ENCODE results near the gene BCL7C. TPM values are rescaled to one million over a fixed set of nuclear protein-coding genes. Genes with fewer than 3 reads are reported as not detected.
A peak's percentile ranks its signal among the peaks of the same experiment; 100 is the strongest.

The BCL7C gene
- total RNA-seq, 2 experiments from 2014 or later: 25.6 to 26.8 TPM

DNA sequence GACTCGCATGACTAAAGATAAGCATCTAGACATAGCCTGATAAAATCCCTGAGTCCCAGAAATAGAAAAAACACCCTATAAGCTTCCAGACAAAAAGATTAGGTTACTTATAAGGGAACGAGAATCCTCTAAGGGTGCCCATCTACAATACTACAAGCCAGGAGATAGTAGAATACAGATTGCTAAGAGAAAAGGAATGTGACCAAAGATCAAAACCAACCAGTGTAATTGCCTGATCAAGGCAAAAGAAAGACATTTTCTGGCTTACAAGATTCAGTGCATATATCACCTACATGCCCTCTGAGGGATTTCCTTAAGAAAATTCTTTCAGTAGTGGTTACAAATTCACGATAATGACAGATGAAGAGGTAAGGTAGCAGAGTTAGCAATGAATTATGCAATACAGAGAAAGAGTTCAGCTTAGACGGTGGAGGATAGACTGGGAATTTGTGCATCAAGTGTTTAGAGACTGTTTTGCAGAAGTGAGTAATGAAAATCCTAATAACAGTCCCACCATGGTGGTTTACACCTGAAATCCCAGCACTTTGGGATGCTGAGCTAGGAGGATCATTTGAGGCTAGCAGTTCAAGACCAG lies 35.0 kb downstream of the BCL7C start:
- CTCF ChIA-PET: interaction anchor here (1.0 kb wide), 1 partner anchor 14 kb away, joined by 3 read pairs; no protein-coding TSS in a partner anchor
- DNase-seq: no peak

DNA sequence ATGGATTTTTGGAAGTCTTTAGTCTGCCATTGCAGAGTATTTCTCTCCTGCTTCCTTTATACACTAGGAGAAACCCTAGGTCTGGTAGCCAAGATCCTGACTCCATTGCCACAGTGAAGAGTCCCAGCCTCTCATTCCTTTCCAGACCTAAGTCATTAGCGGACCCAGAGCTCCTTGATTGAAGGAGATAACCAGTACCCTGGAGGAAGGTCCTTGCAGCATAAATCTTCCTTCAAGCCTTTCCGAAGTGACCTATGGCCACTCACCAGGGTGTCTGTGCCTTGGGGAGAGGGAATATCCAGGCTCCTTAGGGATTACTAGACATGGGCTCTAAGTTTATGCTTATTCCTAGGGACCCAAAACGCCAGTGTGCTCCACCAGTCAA lies 35.8 kb downstream of the BCL7C start:
- CTCF ChIA-PET: interaction anchor here (6.3 kb wide), 1 partner anchor 14 kb away, joined by 39 read pairs; no protein-coding TSS in a partner anchor
- Mint-ChIP-seq H3K27me3 (peaks cover 2% of the 10 kb centered on the region), H3K27ac (no peak overlapping the region), H3K9me3 (ENCODE audit: low read depth) (no peaks in the 10 kb centered on the region), H3K36me3 (no peaks in the 10 kb centered on the region), H3K4me3 (no peak overlapping the region), H3K4me1 (peaks cover 3% of the 10 kb centered on the region)
- DNase-seq (no peak), ATAC-seq (no peak)

More for the DNA sequence above, 35.0 kb downstream of the BCL7C start:
- peaks cover 2% of the 10 kb centered on the region for H3K27me3 Mint-ChIP-seq
- no peak overlapping the region for H3K4me3 Mint-ChIP-seq
- no peak overlapping the region for H3K27ac Mint-ChIP-seq
- H3K4me1 Mint-ChIP-seq: peaks cover 3% of the 10 kb centered on the region
- H3K9me3 Mint-ChIP-seq (ENCODE audit: low read depth): no peaks in the 10 kb centered on the region
- no peaks in the 10 kb centered on the region for H3K36me3 Mint-ChIP-seq
- no peak for ATAC-seq

DNA sequence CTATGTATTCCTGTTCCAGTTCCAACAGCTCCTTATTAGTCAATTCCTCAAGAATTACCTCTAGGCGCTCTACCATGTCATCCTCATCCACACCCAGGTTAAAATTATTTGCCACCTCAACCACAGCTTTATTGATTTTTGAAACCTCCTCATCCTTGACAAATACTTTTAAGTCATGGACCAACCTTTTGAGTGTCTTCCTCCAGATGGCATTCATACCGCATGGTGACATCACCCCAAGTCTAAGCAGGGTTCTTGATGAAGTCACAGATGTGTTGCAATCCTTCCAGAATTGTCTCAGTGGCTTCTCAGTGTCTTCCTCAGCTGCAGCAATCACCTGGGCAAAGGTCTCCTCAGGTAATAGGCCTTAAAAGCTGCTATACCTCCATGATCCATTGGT lies 40.1 kb downstream of the BCL7C start:
- CTCF ChIA-PET: interaction anchor here (0.9 to 6.3 kb wide), 4 partner anchors 9 to 88 kb away, joined by 3 to 39 read pairs (median 4); no protein-coding TSS in a partner anchor
- Mint-ChIP-seq H3K9me3 (ENCODE audit: low read depth) (no peaks in the 10 kb centered on the region), H3K27me3 (no peaks in the 10 kb centered on the region), H3K4me1 (peaks cover 3% of the 10 kb centered on the region), H3K4me3 (no peak overlapping the region), H3K27ac (no peak overlapping the region), H3K36me3 (no peaks in the 10 kb centered on the region)
- DNase-seq: no peak
- no peak for ATAC-seq

DNA sequence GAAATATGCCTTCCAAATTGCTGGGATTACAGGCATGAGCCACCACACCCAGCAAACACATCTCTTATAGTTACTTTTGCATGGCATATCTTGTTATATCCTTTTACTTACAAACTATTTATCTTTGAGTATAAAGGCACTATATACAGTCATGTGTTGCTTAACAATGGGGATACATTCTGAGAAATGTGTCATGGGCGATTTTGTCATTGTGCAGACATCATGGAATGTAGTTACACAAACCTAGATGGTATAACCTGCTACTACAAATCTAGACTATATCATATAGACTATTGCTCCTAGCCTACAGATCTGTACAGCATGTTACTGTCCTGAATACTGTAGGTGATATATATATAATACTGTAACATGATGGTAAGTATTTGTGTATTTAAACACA lies 43.6 kb downstream of the BCL7C start:
- no peak overlapping the region for H3K4me3 Mint-ChIP-seq
- H3K9me3 Mint-ChIP-seq (ENCODE audit: low read depth): no peaks in the 10 kb centered on the region
- no peaks in the 10 kb centered on the region for H3K27me3 Mint-ChIP-seq
- CTCF ChIA-PET: interaction anchor here (2.5 kb wide), 1 partner anchor 91 kb away, joined by 7 read pairs; no protein-coding TSS in a partner anchor
- H3K4me1 Mint-ChIP-seq: peaks cover 2% of the 10 kb centered on the region
- ATAC-seq (no peak), DNase-seq (no peak)
- H3K36me3 Mint-ChIP-seq: no peaks in the 10 kb centered on the region
- no peak overlapping the region for H3K27ac Mint-ChIP-seq

DNA sequence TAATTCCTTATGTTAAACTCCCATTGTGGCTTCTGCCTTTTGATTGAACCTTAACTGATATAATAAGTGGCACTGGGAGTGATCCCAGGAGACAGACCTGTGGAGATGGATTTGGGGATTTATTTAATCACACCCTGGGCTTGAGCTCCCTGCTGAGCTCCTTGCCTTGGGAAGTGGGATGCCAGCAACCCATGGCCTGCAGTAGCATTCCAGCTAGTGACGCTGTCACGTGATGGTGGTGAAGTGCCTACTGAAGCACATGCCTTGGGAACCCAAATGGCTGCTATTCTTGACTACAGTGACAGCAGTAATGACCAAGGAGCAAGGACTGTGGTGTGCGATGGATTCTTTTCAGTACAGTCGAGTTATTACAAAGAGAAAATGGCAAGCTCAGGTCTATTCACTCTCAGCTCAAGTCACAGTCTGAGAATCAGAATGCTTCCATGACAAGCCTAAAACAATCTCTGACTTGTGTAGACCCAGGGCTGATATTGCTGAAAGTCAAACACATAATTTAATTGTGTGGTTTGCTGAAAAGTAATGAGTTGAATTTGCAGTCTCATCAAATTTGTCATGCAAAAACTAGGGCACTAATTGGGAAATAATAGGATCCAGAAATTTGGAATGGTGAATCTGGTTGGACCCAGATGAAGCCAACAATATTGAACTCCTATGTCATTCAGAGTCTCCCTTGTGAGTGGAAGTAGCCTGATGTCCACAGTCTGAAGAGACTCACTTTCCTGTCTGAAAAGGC lies 47.1 kb downstream of the BCL7C start:
- peaks cover 12% of the 10 kb centered on the region for H3K4me1 Mint-ChIP-seq
- no peak for ATAC-seq
- no peak overlapping the region for H3K27ac Mint-ChIP-seq
- no peak for DNase-seq
- no peaks in the 10 kb centered on the region for H3K27me3 Mint-ChIP-seq
- H3K4me3 Mint-ChIP-seq: no peak overlapping the region
- CTCF ChIA-PET: interaction anchor here (1.2 to 5.7 kb wide), 9 partner anchors 9 to 94 kb away, joined by 3 to 133 read pairs (median 39); partner anchors contain the start of gene BCL7C
- no peaks in the 10 kb centered on the region for H3K36me3 Mint-ChIP-seq
- H3K9me3 Mint-ChIP-seq (ENCODE audit: low read depth): no peaks in the 10 kb centered on the region

DNA sequence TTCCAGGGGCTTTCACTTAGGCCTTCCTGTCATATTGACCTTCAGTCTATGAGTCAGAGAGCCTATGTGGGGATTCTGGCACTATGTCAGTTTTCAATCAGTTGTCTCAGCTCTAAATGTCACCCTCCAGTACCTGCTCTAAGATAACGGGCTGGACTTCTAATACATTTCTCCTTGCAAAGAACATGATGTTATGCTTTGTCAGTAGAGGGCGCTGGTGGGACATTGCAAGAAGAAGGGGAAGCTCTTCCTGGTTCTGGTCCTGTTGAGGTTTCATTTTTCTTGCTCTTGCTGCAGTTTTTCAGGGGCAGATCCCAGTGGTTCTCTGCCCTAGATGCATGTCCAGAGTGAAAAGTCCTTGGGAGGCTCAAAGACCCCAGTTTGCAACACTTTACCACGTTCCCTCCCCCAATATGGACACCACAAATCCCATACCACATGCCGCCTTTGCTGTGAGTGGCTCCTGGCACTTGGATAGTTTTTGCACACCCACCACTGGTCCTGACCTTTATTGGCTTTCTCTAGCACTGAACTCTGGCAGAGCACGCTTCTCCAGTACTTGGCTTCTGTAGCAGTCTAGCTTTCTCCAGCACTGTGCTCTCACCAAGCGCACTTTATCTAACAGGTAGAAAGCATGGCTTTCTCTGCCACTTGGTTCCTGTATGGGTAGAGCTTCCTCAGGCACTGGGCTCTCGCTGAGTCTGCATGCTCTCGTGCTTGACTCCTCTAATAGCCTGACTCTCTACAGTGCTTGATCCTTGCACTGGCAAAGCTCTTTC lies 49.0 kb downstream of the BCL7C start:
- Mint-ChIP-seq H3K9me3 (ENCODE audit: low read depth) (no peaks in the 10 kb centered on the region), H3K27ac (peak overlapping the region; percentile 80), H3K27me3 (peaks cover 2% of the 10 kb centered on the region), H3K4me3 (peak overlapping the region; percentile 45), H3K36me3 (no peaks in the 10 kb centered on the region), H3K4me1 (peaks cover 12% of the 10 kb centered on the region)
- DNase-seq: peak; percentile 89
- peak; percentile 95 for ATAC-seq
- CTCF ChIA-PET: interaction anchor here (0.6 to 5.7 kb wide), 56 partner anchors 10 to 611 kb away, joined by 3 to 133 read pairs (median 4); partner anchors contain the start of genes BCL7C, FBXL19, PHKG2 and ZNF646

DNA sequence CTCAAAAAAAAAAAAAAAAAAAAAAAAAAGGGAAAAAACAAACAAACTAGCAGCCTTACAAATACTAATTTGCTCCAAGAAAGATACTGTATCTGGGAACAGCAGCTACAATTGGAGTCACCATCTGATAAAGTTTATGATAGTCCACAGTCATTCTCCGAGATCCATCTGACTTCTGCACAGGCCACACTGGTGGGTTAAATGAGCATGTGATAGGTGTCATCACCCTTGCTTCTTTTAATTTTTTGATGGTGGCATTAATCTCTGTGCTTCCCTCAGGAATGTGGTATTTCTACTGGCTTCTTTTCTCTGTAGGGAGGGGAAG lies 49.6 kb downstream of the BCL7C start:
- no peak for DNase-seq
- H3K27me3 Mint-ChIP-seq: peaks cover 2% of the 10 kb centered on the region
- H3K9me3 Mint-ChIP-seq (ENCODE audit: low read depth): no peaks in the 10 kb centered on the region
- H3K4me3 Mint-ChIP-seq: no peak overlapping the region
- no peak for ATAC-seq
- H3K36me3 Mint-ChIP-seq: no peaks in the 10 kb centered on the region
- CTCF ChIA-PET: interaction anchor here (0.6 to 5.7 kb wide), 49 partner anchors 10 to 612 kb away, joined by 3 to 133 read pairs (median 4); partner anchors contain the start of genes FBXL19 and PHKG2
- peaks cover 12% of the 10 kb centered on the region for H3K4me1 Mint-ChIP-seq
- no peak overlapping the region for H3K27ac Mint-ChIP-seq

DNA sequence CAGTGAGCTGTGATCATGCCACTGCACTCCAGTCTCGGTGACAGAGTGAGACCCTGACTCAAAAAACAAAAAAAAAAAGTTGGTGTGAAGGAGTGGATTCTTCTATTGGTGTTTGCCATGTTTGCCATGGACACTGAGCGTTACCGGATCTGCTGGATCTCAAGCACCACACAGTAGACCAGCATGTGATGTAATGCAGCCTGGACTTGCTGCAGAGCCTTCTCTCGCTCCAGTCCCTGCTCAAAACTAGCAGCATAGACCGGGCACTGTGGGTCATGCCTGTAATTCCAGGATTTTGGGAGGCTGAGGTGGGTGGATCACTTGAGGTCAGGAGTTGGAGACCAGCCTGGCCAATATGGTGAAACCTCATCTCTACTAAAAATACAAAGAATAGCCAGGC lies 50.4 kb downstream of the BCL7C start:
- no peaks in the 10 kb centered on the region for H3K9me3 Mint-ChIP-seq (ENCODE audit: low read depth)
- ATAC-seq: no peak
- CTCF ChIA-PET: interaction anchor here (1.0 to 5.7 kb wide), 12 partner anchors 12 to 613 kb away, joined by 3 to 133 read pairs (median 7); no protein-coding TSS in a partner anchor
- H3K27me3 Mint-ChIP-seq: peaks cover 2% of the 10 kb centered on the region
- no peaks in the 10 kb centered on the region for H3K36me3 Mint-ChIP-seq
- H3K4me3 Mint-ChIP-seq: no peak overlapping the region
- peaks cover 12% of the 10 kb centered on the region for H3K4me1 Mint-ChIP-seq
- DNase-seq: no peak
- H3K27ac Mint-ChIP-seq: no peak overlapping the region

DNA sequence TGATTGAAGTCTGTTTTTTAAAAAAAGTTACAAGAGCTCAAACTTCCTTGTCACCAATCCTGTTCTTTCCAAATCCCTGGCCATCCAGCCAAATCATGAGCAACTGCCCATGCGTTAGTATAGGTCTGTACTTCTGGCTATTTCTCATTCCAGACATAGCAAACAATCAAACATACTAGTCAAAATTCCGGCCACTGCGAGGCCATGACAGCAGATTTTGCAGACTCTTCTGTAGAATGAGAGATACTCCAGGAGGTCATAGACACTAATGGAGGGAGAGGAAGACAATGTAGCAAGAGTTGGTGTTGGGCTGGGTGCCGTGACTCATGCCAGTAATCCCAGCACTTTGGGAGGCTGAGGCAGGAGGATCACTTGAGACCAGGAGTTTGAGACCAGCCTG lies 50.9 kb downstream of the BCL7C start:
- H3K4me3 Mint-ChIP-seq: no peak overlapping the region
- CTCF ChIA-PET: interaction anchor here (1.6 to 5.7 kb wide), 5 partner anchors 12 to 98 kb away, joined by 6 to 133 read pairs (median 39); no protein-coding TSS in a partner anchor
- H3K27me3 Mint-ChIP-seq: peaks cover 2% of the 10 kb centered on the region
- H3K4me1 Mint-ChIP-seq: peaks cover 12% of the 10 kb centered on the region
- H3K36me3 Mint-ChIP-seq: no peaks in the 10 kb centered on the region
- H3K27ac Mint-ChIP-seq: no peak overlapping the region
- DNase-seq: no peak
- ATAC-seq: no peak
- no peaks in the 10 kb centered on the region for H3K9me3 Mint-ChIP-seq (ENCODE audit: low read depth)

DNA sequence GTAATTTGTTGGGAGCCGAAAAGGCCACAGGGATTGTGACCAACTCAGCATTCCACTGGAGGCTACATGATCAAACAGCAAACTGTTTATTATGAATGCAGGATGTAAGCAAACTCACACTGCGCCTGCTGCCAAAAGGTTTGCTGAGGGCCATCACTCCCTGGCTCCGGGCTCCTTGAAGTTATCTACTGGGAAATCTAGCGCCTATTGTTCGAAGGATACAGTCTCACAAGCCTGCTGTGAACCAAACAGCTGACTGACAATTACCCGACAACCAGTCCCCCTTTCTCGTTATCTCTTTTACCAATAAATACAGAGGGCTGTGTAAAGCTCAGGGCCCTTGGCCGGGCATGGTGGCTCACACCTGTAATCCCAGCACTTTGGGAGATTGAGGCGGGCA lies 52.5 kb downstream of the BCL7C start:
- ATAC-seq (no peak), DNase-seq (no peak)
- Mint-ChIP-seq H3K4me3 (no peak overlapping the region), H3K4me1 (peaks cover 12% of the 10 kb centered on the region), H3K27me3 (peaks cover 2% of the 10 kb centered on the region), H3K27ac (no peak overlapping the region), H3K9me3 (ENCODE audit: low read depth) (no peaks in the 10 kb centered on the region), H3K36me3 (no peaks in the 10 kb centered on the region)
- CTCF ChIA-PET: interaction anchor here (1.2 kb wide), 1 partner anchor 78 kb away, joined by 3 read pairs; no protein-coding TSS in a partner anchor

DNA sequence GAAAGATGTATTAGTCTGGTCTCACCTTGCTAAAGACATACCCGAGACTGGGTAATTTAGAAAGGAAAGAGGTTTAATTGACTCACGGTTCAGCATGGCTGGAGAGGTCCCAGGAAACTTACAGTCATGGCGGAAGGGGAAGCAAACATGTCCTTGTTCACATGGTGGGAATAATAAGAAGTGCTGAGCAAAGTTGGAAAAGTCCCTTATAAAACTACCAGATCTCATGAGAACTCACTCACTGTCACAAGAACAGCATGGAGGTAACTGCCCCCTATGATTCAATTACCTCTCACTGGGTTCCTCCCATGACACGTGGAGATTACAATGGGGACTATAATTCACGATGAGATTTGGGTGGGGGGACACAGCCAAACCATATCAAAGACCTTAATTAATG lies 53.3 kb downstream of the BCL7C start:
- CTCF ChIA-PET: interaction anchor here (1.2 kb wide), 1 partner anchor 79 kb away, joined by 3 read pairs; no protein-coding TSS in a partner anchor
- DNase-seq (no peak), ATAC-seq (no peak)
- Mint-ChIP-seq H3K4me1 (peaks cover 12% of the 10 kb centered on the region), H3K36me3 (no peaks in the 10 kb centered on the region), H3K27me3 (peaks cover 2% of the 10 kb centered on the region), H3K27ac (no peak overlapping the region), H3K9me3 (ENCODE audit: low read depth) (no peaks in the 10 kb centered on the region), H3K4me3 (no peak overlapping the region)

DNA sequence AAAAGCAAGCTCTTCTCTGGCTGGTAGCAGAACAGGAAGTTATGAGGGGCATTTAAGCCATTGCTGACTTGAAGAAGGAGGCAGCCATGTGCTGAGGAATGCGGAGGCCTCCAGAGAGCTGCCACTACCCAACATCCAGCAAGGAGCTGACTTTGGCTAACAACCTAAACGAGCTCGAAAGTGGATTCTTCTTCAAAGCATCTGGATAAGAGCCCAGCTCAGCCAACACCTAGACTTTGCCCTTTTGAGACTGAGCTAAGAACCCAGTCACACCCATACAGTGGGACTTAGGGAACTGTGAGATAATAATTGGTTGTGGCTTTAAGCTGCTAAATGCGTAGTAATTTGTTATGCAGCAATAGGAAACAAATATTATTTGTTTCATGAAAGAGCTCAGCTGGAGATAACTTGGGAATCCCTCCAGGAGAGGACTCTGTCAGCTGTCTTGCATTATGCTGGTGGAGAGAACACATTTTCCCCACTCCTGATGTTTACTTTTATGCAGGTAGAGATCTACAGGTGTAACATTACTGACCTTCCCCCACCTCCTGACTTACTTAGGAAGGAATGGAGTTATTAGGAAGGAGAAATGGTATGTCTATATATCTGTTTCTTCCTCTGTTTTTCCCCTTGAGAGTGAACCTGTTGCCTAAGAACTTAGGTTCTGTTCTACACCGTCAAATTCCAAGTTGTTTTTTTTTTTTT lies 54.2 kb downstream of the BCL7C start:
- ATAC-seq (no peak), DNase-seq (no peak)
- H3K4me1 Mint-ChIP-seq: peaks cover 4% of the 10 kb centered on the region
- H3K27ac Mint-ChIP-seq: no peak overlapping the region
- CTCF ChIA-PET: interaction anchor here (0.7 to 1.7 kb wide), 4 partner anchors 25 to 103 kb away, joined by 3 to 4 read pairs (median 3); no protein-coding TSS in a partner anchor
- H3K4me3 Mint-ChIP-seq: no peak overlapping the region
- H3K9me3 Mint-ChIP-seq (ENCODE audit: low read depth): no peaks in the 10 kb centered on the region
- no peaks in the 10 kb centered on the region for H3K36me3 Mint-ChIP-seq
- H3K27me3 Mint-ChIP-seq: peaks cover 2% of the 10 kb centered on the region
